ENCODE measurements around the gene FBL. TPM values are rescaled to one million over a fixed set of nuclear protein-coding genes. Genes with fewer than 3 reads are reported as not detected.

Gene FBL
- total RNA-seq, 1 donor from 2014 or later = 135 TPM

- Mint-ChIP-seq H3K4me1 (ENCODE audit: low read depth, unreplicated experiment) (no peaks in the 10 kb centered on the region), H3K27ac (ENCODE audit: unreplicated experiment) (no peak overlapping the region), H3K36me3 (ENCODE audit: low read depth, unreplicated experiment) (no peaks in the 10 kb centered on the region), H3K9me3 (ENCODE audit: unreplicated experiment) (peaks cover 7% of the 10 kb centered on the region), H3K27me3 (ENCODE audit: low read depth, unreplicated experiment) (peaks cover 31% of the 10 kb centered on the region), H3K4me3 (ENCODE audit: unreplicated experiment) (no peak overlapping the region)
- no peak overlapping the region for H3K4me2 ChIP-seq (ENCODE audit: low read length)
- no peaks in the 10 kb centered on the region for H3K9me3 ChIP-seq (ENCODE audit: insufficient read depth, low read depth, low read length)
- no peak overlapping the region for H3K9ac ChIP-seq (ENCODE audit: low read length)
- no peaks in the 10 kb centered on the region for H4K20me1 ChIP-seq (ENCODE audit: insufficient read depth, low read length)
- H3K27ac ChIP-seq (ENCODE audit: low read depth, low read length) = no peak overlapping the region
- no peaks in the 10 kb centered on the region for H3K27me3 ChIP-seq (ENCODE audit: insufficient read depth, low read length)
- H3K36me3 ChIP-seq (ENCODE audit: insufficient read depth, low read length) = no peaks in the 10 kb centered on the region
- H3K79me2 ChIP-seq (ENCODE audit: insufficient read depth, low read length) = no peaks in the 10 kb centered on the region
- DNase-seq (ENCODE audit: low read depth) = no peak
- H3K4me3 ChIP-seq (ENCODE audit: insufficient read depth, low read depth, low read length) = no peak overlapping the region
- H3K4me1 ChIP-seq (ENCODE audit: insufficient read depth, low read length) = no peaks in the 10 kb centered on the region
- TF ChIP-seq CTCF (IDR thresholded peaks at IDR 0.05; ENCODE audit: insufficient read depth, low read depth, low read length) (no peak), EZH2 (IDR thresholded peaks at IDR 0.05; ENCODE audit: insufficient read depth, low read length) (no peak)
- no peak overlapping the region for H2AFZ ChIP-seq (ENCODE audit: low read depth, low read length)
- no peak for FAIRE-seq
Observed at GRCh38 chr19:39788244-39788643, 57.9 kb downstream of the FBL start.

Small RNA genes within 50 kb of the gene (microRNA-seq; reads per million reads assigned to microRNA genes)
- gene MIR6719 = not detected

Other genes with a start within 250 kb of the FBL start
- gene LGALS13, start 243.9 kb downstream of the FBL start, total RNA-seq = not detected in 2 replicates
- gene LGALS16, start 190.5 kb downstream of the FBL start, total RNA-seq = not detected in 2 replicates
- not detected in 2 replicates for gene LGALS14, start 141.9 kb downstream of the FBL start, total RNA-seq
- gene CLC, start 108.3 kb downstream of the FBL start, total RNA-seq = not detected in 2 replicates
- gene LEUTX, start 67.5 kb downstream of the FBL start, total RNA-seq = not detected in 2 replicates
- 25.4 and 31.4 TPM in 2 replicates for gene DYRK1B, start 12.2 kb downstream of the FBL start, total RNA-seq
- 0.54 and 1.4 TPM in 2 replicates for gene FCGBP, start 88.3 kb upstream of the FBL start, total RNA-seq
- 121 and 127 TPM in 2 replicates for gene PSMC4, start 124.8 kb upstream of the FBL start, total RNA-seq
- 2.0 and 3.0 TPM in 2 replicates for gene ZNF546, start 150.7 kb upstream of the FBL start, total RNA-seq
- gene ZNF780B, start 209.9 kb upstream of the FBL start, total RNA-seq = 12.0 and 13.2 TPM in 2 replicates
- gene ZNF780A, start 244.6 kb upstream of the FBL start, total RNA-seq = 17.3 and 18.7 TPM in 2 replicates

All from astrocyte (in vitro differentiated cells and primary cell).